ENCODE data around the gene SEC24B.

The SEC24B gene

DNA sequence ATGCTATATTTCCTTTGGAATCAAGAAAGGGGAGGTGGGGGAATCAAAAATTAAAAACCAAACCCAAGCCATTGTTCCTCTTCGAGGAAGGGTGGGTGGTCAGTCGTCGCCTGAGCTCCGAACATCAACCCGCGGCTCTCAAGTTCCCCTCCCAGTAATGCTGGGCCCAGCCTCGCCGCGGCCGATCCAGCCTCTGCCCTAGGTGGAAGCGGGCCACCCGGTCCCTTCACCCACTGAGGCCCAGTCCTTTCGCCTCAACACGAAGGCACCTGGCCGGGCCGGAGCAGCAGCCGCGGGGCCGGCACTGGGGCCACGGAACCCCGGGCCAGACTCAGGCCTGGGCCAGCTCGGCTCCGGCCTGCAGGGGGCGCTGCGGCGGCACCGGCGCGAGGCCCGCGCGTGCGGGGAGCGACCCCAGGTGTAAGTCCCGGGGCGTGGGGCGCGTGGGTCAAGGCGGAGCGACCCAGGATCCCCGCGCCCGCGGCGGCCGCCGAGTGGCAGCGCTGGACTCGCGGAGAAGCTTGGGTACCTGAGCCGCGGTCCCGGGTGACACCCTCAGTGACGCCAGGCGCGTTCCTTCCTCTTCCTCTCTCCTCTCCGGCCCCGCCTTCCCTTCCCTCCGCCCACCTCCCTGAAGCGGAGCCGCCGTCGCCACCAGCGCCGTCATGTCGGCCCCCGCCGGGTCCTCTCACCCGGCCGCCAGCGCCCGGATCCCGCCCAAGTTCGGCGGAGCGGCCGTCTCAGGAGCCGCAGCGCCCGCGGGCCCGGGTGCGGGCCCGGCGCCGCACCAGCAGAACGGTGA lies at the start of gene SEC24B:
Gene SEC24B, plus strand, starts transcription at position 611 of the 802 bp plus-strand sequence. Its CDS starts 55 bp downstream, at position 666.
- peak; percentile 69 for DNase-seq

DNA sequence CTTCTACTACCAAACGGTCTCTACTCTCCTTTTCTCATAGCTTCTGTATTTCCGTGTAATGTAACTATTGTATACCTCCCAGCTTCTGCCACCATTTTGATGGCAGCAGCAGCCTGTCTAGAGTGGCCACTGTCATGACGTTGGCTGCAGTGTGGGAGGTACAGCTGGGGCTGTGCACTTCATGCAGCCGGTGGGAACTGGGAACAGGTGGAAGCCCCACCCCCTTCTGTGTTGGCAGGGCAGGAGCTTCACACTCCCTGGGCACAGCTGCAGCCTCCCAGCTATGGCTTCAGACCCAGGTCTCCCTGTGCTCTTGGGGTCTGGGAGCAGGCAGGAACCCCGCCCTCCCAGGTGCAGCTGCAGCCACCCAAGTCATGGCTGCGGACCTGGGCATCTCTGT lies 49.8 kb upstream of the SEC24B start:
- DNase-seq = no peak

DNA sequence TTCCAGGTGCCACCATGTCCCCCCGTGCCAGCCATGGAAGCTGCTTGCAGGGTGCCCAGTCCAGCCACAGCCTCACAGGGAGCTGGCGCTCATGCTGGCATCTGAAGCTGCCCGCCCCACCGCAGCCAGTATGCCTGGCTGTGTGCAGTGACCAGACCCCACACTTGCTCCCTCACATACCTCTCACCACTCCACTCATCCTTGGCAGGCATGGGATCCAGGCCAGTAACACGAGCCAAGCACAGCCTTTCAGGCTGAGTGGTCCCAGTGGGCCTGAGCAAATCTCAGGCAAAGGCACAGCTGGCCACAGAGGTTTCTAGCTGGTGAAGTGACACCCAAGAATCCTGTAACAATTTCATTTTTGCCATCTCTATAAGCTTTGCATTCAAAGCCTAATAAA lies 48.4 kb upstream of the SEC24B start:
- DNase-seq = no peak

DNA sequence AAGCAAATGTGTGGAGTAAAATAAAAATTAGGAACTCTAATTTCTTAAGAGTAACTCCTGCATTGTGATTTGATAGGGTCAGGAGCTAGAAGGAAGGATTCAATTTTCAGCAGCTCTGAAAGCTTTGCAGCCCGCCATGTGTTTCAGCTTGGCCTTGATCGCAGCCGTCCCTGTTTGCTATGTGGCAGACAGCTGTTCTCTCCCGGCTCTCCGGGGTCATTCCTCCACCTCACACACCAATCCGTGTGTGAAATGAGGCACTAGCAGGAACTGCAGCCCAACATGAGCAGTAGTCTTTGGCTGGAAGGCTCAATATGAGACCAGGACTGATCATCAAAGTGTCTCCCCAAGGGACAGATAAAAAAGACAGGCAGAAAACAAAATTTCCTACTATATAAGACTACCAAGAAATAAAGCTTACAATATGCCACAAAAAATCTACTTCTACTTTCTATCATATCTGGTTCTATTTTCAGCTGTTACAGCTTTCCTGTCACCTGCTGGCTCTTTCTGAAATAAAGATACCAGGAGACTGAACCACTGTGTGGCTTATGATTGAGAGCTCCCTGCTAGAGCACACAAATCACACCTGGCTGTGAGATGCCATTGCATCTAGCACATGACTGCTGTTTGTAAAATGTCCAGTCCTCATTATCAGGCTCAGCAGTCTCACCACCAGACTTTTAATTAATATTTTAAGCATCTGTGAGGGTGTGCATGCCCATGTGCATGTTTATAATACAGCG lies 44.1 kb upstream of the SEC24B start:
- DNase-seq = no peak

DNA sequence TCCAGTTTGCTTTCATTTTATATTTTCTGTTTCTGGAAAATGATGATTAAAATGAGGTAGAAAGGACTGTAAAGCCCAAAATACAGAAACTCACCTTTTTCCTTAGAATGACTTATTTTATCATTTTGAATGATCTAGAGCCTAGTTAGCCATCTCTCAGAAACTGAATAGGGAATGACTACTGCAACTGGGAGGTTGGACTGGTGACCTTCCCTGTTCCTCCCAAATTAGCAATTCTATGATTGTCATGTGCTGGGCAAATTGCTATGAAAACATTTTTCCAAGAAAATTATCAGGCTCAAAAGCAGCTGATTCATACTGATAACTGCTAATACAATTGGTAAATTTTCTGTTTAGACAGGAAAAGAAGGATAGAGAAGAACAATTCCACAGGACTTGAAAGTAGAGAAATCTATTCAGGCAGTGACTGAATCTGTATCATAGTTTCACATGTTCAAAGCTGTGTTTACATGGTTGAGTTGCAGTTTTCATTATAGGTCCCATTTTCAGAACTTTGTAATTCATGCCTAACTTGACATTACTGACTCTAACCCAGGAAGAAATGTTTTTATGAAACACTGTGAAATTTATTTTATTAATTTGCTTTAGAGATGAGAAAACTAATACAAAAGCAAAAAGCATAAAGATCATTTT lies 43.4 kb upstream of the SEC24B start:
- no peak for DNase-seq

DNA sequence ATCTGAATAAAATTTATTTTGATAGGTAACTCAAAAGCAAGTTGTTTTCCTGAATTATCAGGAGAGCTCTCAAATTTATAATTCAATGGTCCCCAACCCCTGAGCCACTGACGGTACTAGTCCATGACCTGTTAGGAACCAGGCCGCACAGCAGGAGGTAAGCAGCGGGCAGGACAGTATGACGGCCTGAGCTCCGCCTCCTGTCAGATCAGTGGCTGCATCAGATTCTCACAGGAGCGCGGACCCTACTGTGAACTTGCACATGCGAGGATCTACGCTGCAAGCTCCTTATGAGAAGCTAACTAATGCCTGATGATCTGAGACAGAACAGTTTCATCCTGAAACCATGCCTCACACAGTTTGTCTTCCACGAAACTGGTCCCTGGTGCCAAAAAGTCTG lies 37.9 kb upstream of the SEC24B start:
- no peak for DNase-seq

DNA sequence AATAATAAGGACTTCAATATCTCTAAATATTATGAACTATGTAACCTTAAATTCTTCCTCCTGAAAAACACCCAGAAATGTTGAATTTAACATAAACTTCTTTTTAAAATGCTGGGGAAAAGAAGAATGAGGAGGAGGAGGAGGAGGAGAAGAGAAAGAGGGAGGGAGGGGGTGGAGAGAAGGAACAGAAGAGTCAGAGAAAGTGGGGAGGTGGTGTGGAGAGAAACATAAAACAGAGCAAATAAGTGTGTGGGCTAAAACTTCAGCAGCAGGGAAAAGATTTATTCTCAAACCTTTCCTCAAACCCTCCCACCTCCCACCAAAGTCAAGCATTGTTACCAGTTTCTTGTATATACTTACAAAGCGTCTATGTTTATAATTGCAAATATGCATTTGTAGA lies 34.7 kb upstream of the SEC24B start:
- no peak for DNase-seq

DNA sequence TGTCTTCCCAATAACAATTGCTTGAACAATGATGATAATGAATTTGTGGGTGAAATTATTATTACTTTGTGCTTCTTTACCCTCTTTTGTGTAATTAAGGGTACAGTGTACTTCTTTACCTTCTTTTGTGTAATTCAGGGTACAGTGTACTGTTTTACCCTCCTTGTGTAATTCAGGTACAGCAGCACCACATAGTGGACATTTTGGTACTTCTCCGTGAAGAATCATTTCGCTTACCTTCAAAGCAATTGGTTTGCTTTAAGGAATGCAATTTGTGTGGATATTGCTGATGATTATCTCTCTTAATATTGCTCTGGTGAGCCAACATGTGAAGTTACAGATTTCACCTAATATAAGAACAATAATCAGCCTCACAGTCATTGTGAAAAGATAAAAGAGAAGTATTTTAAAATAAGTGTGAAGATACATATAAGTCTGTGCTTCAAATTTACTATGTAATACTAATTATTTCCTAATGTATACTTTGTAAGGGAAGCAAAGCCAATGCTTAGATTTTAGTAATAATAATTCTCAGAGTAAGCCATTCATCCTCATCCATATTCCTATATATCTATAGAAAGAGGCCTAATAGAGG lies 27.2 kb upstream of the SEC24B start:
- peak; percentile 4 for DNase-seq

DNA sequence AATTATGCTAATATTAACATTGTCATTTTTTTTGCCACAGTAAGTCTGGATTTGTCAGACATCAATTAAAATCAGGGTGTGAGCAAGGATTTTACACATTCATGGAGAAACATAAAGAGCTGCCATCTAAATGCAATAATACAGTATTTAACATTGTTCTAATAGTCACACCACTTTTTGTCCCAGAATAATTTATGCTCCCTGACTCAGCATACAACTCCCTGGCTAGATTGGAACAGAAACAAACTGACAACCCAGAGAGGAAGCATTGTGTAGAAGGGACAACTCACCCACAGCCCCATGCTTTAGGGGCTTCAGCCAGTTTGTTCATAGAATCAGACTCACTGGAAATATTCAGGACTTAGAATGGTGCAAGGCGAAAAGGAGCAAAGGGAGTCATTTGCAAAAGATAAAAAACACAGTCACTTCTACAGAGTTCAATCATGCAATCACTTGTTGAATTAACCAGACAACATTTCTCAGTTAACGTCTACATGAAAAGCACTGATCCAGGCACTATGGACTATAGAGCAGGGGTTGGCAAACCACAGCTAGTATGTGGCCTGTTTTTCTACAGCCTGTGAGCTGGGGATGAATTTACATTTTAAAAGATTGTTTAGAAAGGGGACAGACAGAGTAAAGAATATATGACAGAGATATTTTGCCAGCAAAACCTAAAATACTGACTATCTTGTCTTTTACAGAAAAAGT lies 26.4 kb upstream of the SEC24B start:
- DNase-seq = no peak

DNA sequence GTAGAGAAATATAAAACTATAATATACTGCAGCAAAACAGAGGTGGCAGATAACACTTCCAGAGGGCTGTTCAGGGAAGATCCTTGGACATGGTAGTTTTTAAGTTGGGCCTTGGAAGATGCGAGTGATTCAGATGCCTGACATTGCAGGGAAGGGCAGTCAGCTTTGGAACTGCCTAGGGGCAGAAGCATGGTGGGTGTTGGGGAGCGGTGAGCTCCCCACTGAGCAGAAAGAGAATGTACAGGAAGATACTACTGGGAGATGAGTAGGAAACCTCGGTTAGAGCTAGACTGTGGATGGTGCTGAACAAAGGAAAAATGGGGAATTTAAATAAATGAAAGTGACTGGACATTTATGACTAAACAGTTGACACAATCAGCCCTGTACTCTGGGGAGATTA lies 24.9 kb upstream of the SEC24B start:
- no peak for DNase-seq

DNA sequence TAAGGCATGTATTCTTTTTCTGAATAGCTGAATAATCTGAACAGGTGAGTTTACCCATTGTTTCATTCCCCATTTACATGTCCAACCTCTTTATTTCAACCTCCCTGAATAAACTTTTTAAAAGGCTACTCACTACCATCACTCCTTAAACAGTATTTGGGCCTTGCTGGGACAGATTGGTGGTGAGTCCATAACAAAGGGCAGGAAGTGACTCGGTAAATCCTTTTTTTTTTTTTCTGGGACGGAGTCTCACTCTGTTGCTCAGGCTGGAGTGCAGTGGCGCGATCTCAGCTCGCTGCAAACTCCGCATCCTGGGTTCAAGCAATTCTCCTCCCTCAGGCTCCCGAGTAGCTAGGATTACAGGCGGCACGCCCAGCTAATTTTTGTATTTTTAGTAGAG lies 23.4 kb upstream of the SEC24B start:
- DNase-seq = no peak

DNA sequence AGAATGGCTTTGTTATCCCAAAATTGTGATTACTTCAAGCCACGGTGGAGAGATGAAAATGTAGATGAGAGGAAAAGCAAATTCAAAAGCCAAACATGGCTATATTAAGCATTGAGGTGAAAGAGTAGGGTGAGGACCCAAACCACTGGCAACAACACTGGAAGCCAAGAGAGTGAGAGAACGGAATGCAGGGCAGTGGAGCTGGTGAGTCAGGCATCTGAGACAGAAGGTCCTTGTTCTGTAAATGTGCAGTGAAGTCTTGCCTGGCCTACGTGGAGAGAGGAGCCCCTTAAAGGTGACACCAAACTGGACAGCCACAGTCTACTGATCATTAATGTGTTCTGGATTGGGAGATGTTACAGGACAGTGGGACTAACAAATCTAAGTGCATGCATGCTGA lies 22.8 kb upstream of the SEC24B start:
- no peak for DNase-seq

DNA sequence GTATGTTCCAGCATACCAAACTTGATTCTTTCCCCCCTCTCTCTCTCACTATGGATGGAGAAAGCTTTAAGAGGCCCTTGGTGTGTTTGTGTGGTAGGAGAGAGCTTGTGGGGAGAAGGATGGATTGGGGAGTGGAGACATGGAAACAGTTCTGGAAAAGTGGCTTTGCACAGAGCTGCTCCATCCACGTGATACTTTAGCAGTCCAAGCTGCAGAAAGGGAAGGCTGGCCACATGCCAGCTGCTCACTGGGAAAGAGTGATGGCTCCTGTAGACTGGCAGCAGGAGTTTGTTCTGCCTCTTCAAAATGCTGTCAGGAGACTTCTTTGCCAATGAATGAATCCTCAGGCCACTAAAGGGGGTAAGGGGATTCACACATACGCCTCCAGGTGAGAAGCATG lies 21.7 kb upstream of the SEC24B start:
- no peak for DNase-seq

DNA sequence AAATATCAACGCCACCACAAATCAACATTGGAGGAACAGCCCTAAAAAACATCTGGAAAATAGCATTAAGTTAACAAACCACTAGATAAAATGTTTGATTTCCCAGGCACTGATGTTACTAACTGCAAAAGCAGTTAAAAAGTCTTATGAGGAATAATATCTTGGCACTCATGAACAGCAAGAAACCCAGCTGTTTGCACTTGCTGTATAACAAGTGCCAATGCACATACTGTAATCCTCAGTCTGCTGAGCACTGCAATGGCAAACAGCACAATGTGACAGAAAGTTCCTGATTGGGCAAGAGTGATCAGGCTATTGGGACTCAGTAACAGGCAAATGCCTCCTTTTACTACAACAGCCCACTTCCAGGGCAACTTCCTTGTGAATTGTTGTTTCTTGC lies 20.8 kb upstream of the SEC24B start:
- no peak for DNase-seq

DNA sequence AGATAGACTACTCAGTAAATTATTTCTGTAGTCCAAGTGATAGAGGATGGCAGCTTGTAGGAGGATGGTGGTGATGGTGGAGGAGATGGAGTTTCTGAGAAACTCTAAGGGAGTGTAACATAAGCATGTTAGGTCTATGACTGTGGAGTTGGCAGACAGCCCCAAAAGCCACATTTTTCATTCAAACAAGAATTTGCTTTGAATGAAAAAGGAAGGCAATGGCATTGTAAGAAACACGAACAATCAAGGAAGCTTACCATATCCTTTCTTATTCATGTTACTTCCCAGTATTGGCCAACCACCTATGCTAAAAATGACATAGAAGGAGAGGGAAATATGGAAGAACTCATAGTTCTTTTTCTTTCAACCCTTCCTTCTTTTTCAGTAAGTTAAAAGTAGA lies 18.7 kb upstream of the SEC24B start:
- no peak for DNase-seq

DNA sequence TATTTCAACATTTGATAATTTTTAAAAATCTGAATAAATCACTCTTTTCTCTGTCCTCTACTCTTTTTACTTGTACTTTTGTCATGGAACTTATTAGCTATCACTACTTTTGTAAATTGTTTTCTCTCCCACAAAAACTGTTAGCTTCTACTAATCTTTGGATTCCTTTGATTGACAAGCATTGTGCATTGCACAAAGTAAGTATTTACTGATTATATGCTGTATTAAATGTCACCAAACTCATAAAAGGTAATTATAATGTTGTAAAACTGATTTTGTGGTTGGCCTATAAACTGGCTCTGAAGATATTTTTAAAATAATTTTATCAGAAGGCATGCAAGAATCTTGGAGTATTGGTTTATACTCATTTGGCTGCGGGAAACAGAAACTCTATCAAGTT lies 15.0 kb upstream of the SEC24B start:
- DNase-seq = no peak

DNA sequence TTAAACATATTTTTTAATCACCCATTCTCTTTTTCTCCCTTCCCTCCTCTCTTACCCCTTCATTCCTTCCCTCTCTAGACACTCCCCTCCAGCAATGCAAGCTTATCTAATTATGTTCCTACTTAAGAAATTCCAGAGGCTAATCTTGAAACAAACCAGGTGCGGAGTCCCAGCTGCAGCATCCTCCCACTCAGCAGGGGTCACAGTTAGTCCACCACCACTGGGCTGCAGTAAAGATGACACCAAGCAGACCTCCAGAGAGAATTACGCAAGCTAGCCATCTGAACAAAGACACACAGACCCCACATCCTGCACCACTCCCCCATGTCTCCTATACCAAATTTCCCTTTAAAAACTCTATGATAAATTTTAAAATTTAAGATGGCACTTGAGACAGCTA lies 13.9 kb upstream of the SEC24B start:
- DNase-seq = no peak

DNA sequence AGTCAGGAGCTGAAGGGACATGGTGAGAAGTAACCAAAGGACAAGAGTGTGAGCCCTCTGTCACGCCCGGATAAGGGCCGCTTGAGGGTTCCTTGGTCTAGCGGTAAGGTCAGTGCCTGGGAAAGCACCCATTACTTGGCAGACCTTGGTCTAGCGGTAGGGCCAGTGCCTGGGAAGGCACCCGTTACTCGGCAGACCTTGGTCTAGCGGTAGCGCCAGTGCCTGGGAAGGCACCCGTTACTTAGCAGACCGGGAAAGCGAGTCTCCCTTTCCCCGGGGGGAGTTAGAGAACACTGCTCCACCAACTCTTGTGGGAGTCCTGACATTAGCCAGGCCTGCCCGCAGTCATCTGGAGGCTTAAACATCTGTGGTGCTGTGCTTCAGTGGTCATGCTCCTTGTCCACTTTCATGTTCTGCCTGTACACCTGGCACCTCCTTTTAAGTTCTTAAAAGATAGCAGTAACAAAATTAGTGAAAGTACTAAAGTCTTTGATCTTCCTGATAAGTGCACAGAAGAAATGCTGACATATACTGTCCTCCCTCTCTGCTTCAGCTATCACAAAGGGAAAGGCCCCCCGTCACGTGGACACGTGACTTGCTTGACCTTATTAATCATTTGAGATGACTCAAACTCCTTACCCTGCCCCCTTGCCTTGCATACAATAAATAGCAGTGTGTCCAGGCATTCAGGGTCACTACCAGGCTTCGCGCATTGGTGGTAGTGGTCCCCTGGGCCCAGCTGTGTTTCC lies 9.3 kb upstream of the SEC24B start:
- DNase-seq = no peak

DNA sequence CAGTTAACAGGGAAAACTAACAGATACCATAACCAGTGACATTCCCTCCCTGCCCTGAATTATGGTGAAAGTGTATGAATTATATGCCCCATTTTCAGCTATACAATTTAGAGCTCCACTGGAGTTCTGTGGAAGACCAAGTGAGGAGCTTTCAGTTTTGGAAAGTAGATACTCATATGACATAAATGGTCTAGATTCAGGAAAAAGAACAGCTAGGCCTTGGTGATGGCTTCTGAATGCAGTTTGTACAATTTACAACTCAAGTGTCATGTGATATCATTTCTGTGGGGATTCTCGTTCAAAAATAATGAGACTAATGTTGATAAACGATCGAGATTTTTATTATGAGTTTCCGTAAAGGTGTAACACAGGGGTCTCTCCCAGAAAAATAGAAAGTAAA lies 8.2 kb upstream of the SEC24B start:
- no peak for DNase-seq

DNA sequence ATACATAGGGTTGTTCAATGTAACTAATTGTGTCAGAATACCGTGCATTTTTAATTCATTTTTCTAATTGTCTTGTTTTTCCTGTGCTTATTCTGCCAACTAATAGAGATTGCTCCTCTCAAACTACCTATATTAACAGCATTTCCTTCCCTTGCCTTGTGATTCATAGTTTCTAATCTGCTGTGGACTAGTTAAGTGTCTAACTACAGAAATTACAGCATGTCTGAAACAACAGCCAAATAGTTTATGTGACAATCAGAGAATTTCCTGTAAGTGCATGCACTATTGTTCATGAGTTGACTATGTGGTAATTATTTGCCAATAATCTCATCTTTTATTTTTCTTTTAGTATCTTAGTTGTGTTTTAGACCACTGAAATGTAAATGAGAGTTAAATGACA lies 4.1 kb upstream of the SEC24B start:
- no peak for DNase-seq

DNA sequence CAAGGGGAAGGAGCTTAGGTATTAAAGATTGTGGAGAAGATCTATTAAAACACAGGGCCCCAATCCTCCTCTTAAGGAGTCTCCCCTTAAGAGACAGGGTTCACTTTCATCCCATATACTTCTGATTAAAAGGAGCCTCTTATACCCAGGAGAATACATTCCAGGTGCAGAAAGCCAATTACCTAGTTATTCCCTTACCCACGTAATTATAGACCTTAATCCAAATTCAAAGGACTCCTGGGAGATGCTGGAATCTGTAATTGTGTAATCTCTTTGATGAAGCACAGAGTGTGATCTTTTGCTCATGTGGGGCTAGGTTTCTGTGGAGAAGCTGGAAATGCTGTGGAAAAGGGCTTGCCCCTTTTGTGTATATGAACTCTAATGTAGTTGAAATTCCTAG lies 1.4 kb upstream of the SEC24B start:
- no peak for DNase-seq

DNA sequence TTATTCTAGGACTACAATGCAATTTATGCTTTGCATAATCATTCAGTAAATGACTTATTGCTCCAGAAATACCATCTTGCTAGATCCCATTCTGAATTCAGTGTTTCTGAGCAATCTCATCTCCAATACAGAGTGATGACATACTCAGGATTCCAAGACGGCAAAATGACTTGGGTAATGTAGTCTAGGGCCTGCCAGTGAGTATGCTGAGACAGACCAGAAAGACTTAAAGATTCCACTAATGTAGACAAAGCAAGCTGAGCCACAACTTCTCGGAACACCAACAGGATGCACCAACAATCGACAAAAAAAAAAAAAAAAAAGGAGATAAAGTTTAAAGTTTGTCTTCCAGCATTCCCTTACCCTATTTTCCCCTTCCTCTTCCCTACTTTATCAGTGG lies 919 bp upstream of the SEC24B start:
- DNase-seq = no peak
